ENCODE measurements around the gene UGT1A8. TPM values are rescaled to one million over a fixed set of nuclear protein-coding genes. Genes with fewer than 3 reads are reported as not detected.

UGT1A8 gene
- total and polyA plus RNA-seq, 9 of the 15 experiments (the other 6 are each of a cell fraction or from before 2014, with no cell fraction given): 0.04 TPM; not detected in 8

- Histone ChIP-seq H3K9ac (ENCODE audit: insufficient read depth in 1 of 2, low read depth in 2 of 2, low read length in 2 of 2) (no peak within 1 kb of the TSS), H2AFZ (ENCODE audit: low read depth, low read length) (no peak within 1 kb of the TSS), H3K4me1 (replicated peaks in 1 of 2; ENCODE audit: control insufficient read depth in 2 of 2, insufficient read depth in 2 of 2, low read length in 2 of 2) (no peaks in the 10 kb centered on the region), H3K36me3 (ENCODE audit: control insufficient read depth, insufficient read depth, low read length) (no peaks in the 10 kb centered on the region), H4K20me1 (replicated peaks; ENCODE audit: control insufficient read depth, insufficient read depth, low read length) (no peaks in the 10 kb centered on the region), H3K79me2 (ENCODE audit: control insufficient read depth, insufficient read depth, low read length) (no peaks in the 10 kb centered on the region), H3K9me3 (replicated peaks; ENCODE audit: control insufficient read depth, insufficient read depth, low read depth, low read length) (no peaks in the 10 kb centered on the region), H3K27ac (ENCODE audit: extremely low read depth, low read depth, low read length) (no peak within 1 kb of the TSS), H3K27me3 (ENCODE audit: control insufficient read depth in 2 of 2, insufficient read depth in 2 of 2, low read length in 2 of 2) (peaks cover 0 to 8% of the 10 kb centered on the region in 2 experiments; a peak in 3 of 5 replicates), H3K9me1 (ENCODE audit: control insufficient read depth, insufficient read depth, low read length) (no peaks in the 10 kb centered on the region), H3K4me3 (no peak within 1 kb of the TSS), H3K4me2 (ENCODE audit: insufficient read depth, low read length) (no peak within 1 kb of the TSS)
- ChIA-PET POLR2A (interaction anchor here (0.7 kb wide), 1 partner anchor 19 kb away, joined by 3 read pairs; no protein-coding TSS in a partner anchor), CTCF (ENCODE audit: low intra/inter-chr PET ratio) (no interaction called here)
- FAIRE-seq: no peak
- intact Hi-C loops (cut with micrococcal nuclease) (no loop called here), in situ Hi-C loops (cut with MboI) (no loop called here)
- no TSS peak for BruUV-seq (replicated peaks)
- no peak for ATAC-seq
- WGBS (ENCODE audit: insufficient coverage, low coverage, missing lambda C conversion rate): 9% methylated on average over 4 of the region's 4 CpGs
- DNase-seq (ENCODE audit: extremely low read depth in 1 of 4, low spot score in 3 of 4): no peak
- no peak for TF ChIP-seq EP300 (IDR thresholded peaks at IDR 0.05; ENCODE audit: low read length)
- no peak for TF ChIP-seq CBX8 (IDR thresholded peaks at IDR 0.05; ENCODE audit: borderline replicate concordance, extremely low read depth, low read depth, low read length, poor library complexity, severe bottlenecking)
- TF ChIP-seq BCOR (IDR thresholded peaks at IDR 0.05): no peak
- TF ChIP-seq, protein P1, sequence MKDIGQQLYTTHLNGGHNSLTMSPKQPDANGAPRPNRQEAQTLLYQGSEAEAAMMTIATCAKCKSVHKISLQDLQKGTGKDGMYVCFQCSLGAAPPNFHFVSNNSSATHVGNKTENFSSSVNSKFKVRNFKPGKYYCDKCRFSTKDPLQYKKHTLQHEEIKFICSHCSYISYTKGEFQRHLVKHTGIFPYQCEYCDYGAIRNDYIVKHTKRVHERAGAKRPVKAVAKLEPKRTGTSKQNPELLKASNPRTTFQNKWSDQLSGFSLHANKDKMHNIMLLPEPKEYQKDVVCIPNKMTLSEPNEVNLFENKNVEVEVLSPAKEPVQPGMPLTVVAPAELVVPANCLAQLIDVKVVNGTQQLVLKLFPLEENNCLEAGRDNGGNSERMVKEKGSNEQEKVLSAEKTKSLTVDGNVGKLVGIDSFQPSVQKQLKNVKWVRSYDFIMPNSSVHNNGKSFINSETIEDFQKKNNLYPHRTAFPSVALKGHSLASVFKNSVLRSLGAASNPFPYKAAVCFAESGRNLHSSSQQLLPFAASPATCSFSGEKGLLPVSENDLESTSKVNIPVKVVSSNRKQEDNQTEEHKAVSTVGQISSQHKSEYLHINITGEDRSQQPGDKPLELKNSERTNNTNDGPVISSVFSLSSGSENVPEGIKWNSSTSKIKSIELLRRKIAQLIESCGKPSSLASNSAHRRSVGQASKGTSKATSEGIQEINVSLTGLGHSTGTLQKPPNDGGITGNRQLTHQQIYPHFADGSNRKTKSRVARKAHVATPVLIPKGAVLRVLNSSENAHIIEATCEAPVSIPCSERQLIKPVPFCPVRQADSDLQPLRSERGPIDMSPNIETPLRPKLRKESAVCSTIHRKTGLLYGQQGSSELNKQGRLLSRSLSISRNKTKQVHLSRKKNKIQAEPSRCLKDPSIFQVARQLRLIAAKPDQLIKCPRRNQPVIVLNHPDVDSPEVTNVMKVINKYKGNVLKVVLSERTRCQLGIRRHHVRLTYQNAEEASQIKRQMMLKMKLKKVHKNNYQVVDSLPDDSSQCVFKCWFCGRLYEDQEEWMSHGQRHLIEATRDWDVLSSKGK (CRISPR knock-in tag; IDR thresholded peaks at IDR 0.05): no peak
- no peak for TF ChIP-seq U2AF2 (optimal IDR thresholded peaks at IDR 0.05; ENCODE audit: low read depth, low read length)
- TF ChIP-seq ZNF274 (IDR thresholded peaks at IDR 0.05; ENCODE audit: borderline replicate concordance, low read depth, low read length): no peak
- TF ChIP-seq HIVEP1 (CRISPR knock-in tag; IDR thresholded peaks at IDR 0.05): no peak
- TF ChIP-seq ZBTB5 (IDR thresholded peaks at IDR 0.05): no peak
- no peak for TF ChIP-seq MTA3 (IDR thresholded peaks at IDR 0.05; ENCODE audit: borderline replicate concordance)
- TF ChIP-seq TOE1 (IDR thresholded peaks at IDR 0.05; ENCODE audit: borderline replicate concordance): no peak
- TF ChIP-seq TOE1 (CRISPR knock-in tag; IDR thresholded peaks at IDR 0.05; ENCODE audit: borderline replicate concordance, low read depth): no peak
- no peak for TF ChIP-seq ZNF644 (tag; IDR thresholded peaks at IDR 0.05; ENCODE audit: low read depth)
- no peak for TF ChIP-seq IFI16 (CRISPR knock-in tag; IDR thresholded peaks at IDR 0.05)
- TF ChIP-seq, protein P2, sequence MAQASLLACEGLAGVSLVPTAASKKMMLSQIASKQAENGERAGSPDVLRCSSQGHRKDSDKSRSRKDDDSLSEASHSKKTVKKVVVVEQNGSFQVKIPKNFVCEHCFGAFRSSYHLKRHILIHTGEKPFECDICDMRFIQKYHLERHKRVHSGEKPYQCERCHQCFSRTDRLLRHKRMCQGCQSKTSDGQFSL (CRISPR knock-in tag; IDR thresholded peaks at IDR 0.05): no peak
- TF ChIP-seq, protein P2 (tag; IDR thresholded peaks at IDR 0.05): no peak
- no peak for TF ChIP-seq SETDB1 (IDR thresholded peaks at IDR 0.05; ENCODE audit: low read length)
Observed at GRCh38 chr2:233692648-233693047, 75.2 kb downstream of the UGT1A8 start, which contains the start of gene UGT1A6. Gene UGT1A6 (plus strand): TSS chr2:233692890. CDS start chr2:233693005, 115 bp downstream.
